Aorta (tissue), 5 donors: ENCODE results near the gene GRAMD1A. TPM values are rescaled to one million over a fixed set of nuclear protein-coding genes. Genes with fewer than 3 reads are reported as not detected.
"Not testable (repeated sequence)": the region's sequence is repeated elsewhere in the genome, so short reads cannot be mapped to it uniquely, and the experiment has no call there.

Experiments
- ATAC-seq: fragments of 200-7000 bp; cut with Tn5 transposase; one replicate; pipeline ENCODE4 v1.9.1; 2022; ENCODE audit warnings: moderate library complexity; ENCODE audit not compliant: low FRiP score
- DNase-seq, 2 donors: peaks; one replicate each; pipeline ENCODE4 v3.0.0-alpha.2; 2020
- H3K27ac ChIP-seq, 2 donors: one replicate each; pipeline ENCODE4 v1.5.1; 2013; ENCODE audit warnings: low read length in 2 of 2, mild to moderate bottlenecking in 2 of 2, moderate library complexity in 2 of 2, control low read depth in 1 of 2, inconsistent platforms in 1 of 2, low read depth in 1 of 2
- H3K27me3 ChIP-seq, 2 donors: one replicate each; pipeline ENCODE4 v1.6.1; 2013; ENCODE audit warnings: control low read depth in 1 of 2, low read length in 1 of 2, mild to moderate bottlenecking in 1 of 2, moderate library complexity in 1 of 2; ENCODE audit not compliant: insufficient read depth in 2 of 2, control insufficient read depth in 1 of 2
- H3K36me3 ChIP-seq, 2 donors: one replicate each; pipeline ENCODE4 v1.6.1; 2013; ENCODE audit warnings: control low read depth in 1 of 2, low read length in 1 of 2, mild to moderate bottlenecking in 1 of 2; ENCODE audit not compliant: insufficient read depth in 2 of 2, control insufficient read depth in 1 of 2
- H3K4me1 ChIP-seq, 2 donors: one replicate each; pipeline ENCODE4 v1.6.1; 2013; ENCODE audit warnings: low read length in 2 of 2, control low read depth in 1 of 2, mild to moderate bottlenecking in 1 of 2, moderate library complexity in 1 of 2; ENCODE audit not compliant: insufficient read depth in 2 of 2, control insufficient read depth in 1 of 2
- H3K4me3 ChIP-seq, 2 donors: one replicate each; pipeline ENCODE4 v1.5.1; 2013; ENCODE audit warnings: low read length in 2 of 2, control low read depth in 1 of 2, mild to moderate bottlenecking in 1 of 2
- H3K9me3 ChIP-seq: one replicate; pipeline ENCODE4 v1.6.1; 2013; ENCODE audit warnings: mild to moderate bottlenecking, low read length; ENCODE audit not compliant: control insufficient read depth
- WGBS, 2 donors: extraction: QIAGEN DNeasy Blood & Tissue Kit; methylation state at CpG; one replicate each; pipeline ENCODE4 v1.1.7; 2013; 5-methylcytosine and 5-hydroxymethylcytosine counted together
- intact Hi-C, 2 donors: fragments of 100-400 bp; cut with DNase I; formaldehyde crosslinking; loops; one replicate each; pipeline versions ENCODE4 v1.14.2 to v1.15.0; 2022
- polyA plus RNA-seq, 2 donors: library from polyadenylated mRNA; stranded (reverse); fragments of 200-250 nt; gene quantifications; one replicate each; pipeline ENCODE4 v1.2.3, GENCODE V29; 2013
- total RNA-seq, 2 donors: library from RNA; stranded (reverse); fragmentation: NEBNext Ultra II Directional; extraction: Animal tissue kit (Norgen Biotek cat#: 25700); gene quantifications; one replicate each; pipeline ENCODE4 v1.2.1, GENCODE V29; 2021
- donor health status: healthy with polysubstance abuse.
- donor health status: Bipolar disorder and iron deficiency.
- donor health status: DM: no; HTN: no; CAD: no.
- donor health status: DM: no; HTN: no; CAD: no.
- donor health status: DM: yes; HTN: yes; CAD: no.

The GRAMD1A gene
- total and polyA plus RNA-seq, 4 donors = 13.4 to 92.7 (median 62.3) TPM

DNA sequence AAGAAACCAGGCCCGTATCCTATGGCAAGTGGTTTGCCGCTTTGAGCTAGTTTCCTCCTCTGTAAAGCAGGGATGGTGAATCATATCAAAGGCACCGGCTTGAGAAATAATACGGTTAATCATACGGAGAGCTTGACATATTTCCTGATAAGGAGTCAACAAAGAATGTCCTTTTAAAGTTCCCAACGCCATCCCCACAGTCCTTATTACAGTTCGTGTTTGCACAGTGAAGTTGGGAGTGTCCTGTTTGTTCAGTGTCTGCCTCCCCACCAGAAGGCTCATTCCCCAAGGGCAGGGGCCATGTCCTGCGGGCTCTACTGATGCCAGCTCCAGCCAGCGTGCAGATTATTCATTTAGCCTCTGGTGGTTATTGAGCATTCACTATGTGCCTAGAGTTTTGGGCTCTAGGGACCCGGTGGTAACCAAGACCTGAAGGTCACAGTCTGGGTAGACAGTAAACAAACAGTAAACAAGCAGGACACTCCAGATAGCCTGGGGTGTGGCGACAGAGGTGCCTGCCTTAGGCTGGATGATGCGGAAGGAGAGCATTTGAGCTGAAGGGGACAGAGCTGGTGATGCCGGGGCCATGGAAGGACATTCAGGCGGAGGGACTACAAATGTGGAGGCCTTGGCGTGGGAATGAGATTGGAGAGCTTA is 6.3 kb downstream of the GRAMD1A start:
- no peak for DNase-seq
- no peaks in the 10 kb centered on the region for H3K27me3 ChIP-seq
- H3K4me1 ChIP-seq = no peaks in the 10 kb centered on the region
- intact Hi-C loops = no loop called here
- WGBS, 2 donors = 69 to 70% methylated on average over 15 of the region's 15 CpGs
- ATAC-seq = no peak
- peaks cover 0 to 2% of the 10 kb centered on the region in 2 donors for H3K36me3 ChIP-seq
- no peak overlapping the region for H3K4me3 ChIP-seq
- H3K9me3 ChIP-seq = no peaks in the 10 kb centered on the region
- H3K27ac ChIP-seq = no peak overlapping the region

DNA sequence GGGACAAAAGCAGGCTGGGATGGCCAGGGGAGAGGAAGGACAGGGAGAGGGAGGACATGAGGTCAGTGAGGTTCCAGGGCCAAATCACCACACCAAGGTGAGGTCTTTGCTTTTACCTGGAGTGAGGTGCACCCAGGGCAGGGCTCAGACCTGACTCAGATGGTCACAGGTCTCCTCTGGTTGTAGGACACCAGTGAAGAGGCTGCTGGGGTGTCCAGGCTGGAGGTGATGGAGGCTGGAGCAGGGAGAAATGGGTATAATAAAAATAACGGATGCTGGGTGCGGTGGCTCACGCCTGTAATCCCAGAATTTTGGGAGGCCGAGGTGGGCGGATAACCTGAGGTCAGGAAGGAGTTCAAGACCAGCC is 6.9 kb downstream of the GRAMD1A start:
- Histone ChIP-seq H3K27me3 (no peaks in the 10 kb centered on the region), H3K9me3 (no peaks in the 10 kb centered on the region), H3K27ac (no peak overlapping the region), H3K36me3 (peaks cover 0 to 2% of the 10 kb centered on the region in 2 donors), H3K4me1 (no peaks in the 10 kb centered on the region), H3K4me3 (no peak overlapping the region)
- DNase-seq = no peak
- intact Hi-C loops = no loop called here
- WGBS, 2 donors = 94% methylated on average over 5 of the region's 5 CpGs
- ATAC-seq = no peak

DNA sequence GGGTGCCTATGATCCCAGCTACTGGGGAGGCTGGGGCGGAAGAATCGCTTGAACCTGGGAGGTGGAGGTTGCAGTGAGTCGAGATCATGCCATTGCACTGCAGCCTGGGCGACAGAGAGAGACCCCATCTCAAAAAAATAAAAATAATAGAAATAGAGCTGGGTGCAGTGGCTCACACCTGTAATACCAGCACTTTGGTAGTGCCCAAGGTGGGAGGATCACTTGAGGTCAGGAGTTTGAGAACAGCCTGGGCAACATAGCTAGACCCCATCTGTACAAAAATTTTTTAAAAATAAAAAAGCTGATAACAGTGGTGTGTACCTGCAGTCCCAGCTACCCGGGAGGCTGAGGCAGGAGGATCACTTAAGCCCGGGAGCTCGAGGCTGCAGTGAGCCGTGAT is 7.3 kb downstream of the GRAMD1A start:
- H3K4me1 ChIP-seq, H3K36me3 ChIP-seq, H3K27ac ChIP-seq, intact Hi-C loops, H3K9me3 ChIP-seq, H3K27me3 ChIP-seq, H3K4me3 ChIP-seq, ATAC-seq, DNase-seq: not testable (repeated sequence)
- WGBS, 2 donors = 96% methylated on average over 8 of the region's 8 CpGs

DNA sequence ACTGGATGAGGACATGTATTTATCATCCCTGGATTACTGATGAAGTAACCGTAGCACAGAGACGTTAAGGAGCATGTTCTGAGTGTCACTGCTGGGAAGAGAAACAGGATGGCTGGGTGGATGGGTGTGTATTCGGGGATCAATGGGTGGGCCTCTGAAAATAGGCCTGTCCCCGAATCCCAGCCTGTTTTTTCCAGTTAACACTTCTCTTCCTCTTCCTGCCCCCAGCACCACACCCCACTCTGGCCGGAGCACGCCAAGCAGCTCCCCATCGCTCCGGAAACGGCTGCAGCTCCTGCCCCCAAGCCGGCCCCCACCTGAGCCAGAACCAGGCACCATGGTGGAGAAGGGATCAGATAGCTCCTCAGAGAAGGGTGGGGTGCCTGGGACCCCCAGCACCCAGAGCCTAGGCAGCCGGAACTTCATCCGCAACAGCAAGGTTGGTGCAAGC is 8.8 kb downstream of the GRAMD1A start:
- DNase-seq = no peak
- H3K27ac ChIP-seq = no peak overlapping the region
- no peaks in the 10 kb centered on the region for H3K4me1 ChIP-seq
- WGBS, 2 donors = 91 to 93% methylated on average over 12 of the region's 12 CpGs
- peaks cover 0 to 2% of the 10 kb centered on the region in 2 donors for H3K36me3 ChIP-seq
- H3K27me3 ChIP-seq = no peaks in the 10 kb centered on the region
- H3K4me3 ChIP-seq = no peak overlapping the region
- intact Hi-C loops = no loop called here
- no peaks in the 10 kb centered on the region for H3K9me3 ChIP-seq
- no peak for ATAC-seq

DNA sequence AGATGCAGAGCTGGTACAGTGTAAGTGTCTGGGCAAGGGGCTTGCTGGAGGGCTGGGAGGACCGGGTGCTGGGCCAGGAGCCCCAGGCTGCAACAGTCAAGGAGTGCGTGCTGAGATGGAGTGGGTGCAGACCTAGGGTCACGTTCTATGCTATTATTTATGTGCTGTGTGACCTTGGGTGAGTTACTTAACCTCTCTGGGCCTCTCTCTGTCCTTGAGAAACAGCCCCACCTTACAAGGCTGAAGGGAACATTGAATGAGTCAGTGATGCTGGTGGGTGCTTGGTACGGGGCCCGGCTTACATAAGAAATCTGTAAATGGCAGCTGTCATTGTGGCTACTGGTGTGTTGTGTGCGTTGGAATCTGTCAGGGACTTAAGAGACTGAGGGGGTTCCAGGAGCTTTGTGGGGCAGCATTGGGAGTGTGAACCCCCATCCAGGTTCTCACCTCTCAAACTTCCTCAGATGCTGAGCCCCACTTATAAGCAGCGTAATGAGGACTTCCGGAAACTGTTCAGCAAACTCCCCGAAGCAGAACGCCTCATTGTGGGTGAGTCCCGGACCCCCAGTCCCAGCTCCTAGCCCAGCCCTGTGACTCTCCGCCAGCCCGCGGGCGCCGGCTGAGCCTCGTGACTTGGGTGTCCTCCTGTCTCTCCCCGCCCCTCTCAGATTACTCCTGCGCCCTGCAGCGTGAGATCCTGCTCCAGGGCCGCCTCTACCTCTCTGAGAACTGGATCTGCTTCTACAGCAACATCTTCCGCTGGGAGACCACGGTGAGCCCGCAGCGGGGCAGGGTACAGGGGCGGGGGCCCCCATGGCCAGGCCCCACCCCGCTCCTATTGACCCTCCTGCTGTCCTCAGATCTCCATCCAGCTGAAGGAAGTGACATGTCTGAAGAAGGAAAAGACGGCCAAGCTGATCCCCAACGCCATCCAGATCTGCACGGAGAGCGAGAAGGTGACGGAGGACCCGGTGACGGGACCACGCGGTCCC is 9.6 kb downstream of the GRAMD1A start:
- DNase-seq (no peak), ATAC-seq (no peak)
- Histone ChIP-seq H3K36me3 (peaks cover 0 to 2% of the 10 kb centered on the region in 2 donors), H3K4me3 (no peak overlapping the region), H3K27ac (no peak overlapping the region), H3K27me3 (no peaks in the 10 kb centered on the region), H3K4me1 (no peaks in the 10 kb centered on the region), H3K9me3 (no peaks in the 10 kb centered on the region)
- intact Hi-C loops = no loop called here
- WGBS, 2 donors = 89 to 91% methylated on average over 36 of the region's 36 CpGs

DNA sequence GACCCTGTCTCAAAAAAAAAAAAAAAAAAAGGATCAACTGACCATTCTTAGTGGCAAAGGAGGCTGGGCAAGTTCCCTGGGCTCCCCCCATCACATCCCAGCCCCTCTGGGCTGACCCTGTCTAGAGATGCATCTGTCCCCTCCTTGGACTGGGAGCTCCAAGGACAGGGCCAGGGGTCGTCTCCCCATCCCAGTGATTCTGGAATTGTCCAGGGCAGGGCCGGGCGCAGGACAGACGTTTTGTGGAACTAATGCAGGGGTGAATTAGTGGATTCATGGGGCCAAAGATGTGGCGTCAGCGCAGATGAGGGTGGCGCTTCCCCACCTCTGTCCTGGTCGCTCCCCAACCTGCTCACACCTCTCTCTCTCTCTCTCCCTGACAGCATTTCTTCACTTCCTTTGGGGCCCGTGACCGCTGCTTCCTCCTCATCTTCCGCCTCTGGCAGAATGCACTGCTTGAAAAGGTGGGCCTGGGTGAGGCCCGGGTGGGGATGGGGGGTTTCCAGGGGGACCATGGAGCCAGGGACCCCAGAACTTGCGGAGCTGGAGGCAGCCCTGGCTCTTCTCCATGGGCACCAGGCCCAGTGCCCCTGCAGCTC is 11.1 kb downstream of the GRAMD1A start:
- ATAC-seq = no peak
- H3K4me3 ChIP-seq = no peak overlapping the region
- no peaks in the 10 kb centered on the region for H3K27me3 ChIP-seq
- no peaks in the 10 kb centered on the region for H3K4me1 ChIP-seq
- no peak for DNase-seq
- peaks cover 0 to 2% of the 10 kb centered on the region in 2 donors for H3K36me3 ChIP-seq
- H3K9me3 ChIP-seq = no peaks in the 10 kb centered on the region
- intact Hi-C loops = no loop called here
- H3K27ac ChIP-seq = no peak overlapping the region
- 87 to 91% methylated on average over 13 of the region's 13 CpGs for WGBS, 2 donors

DNA sequence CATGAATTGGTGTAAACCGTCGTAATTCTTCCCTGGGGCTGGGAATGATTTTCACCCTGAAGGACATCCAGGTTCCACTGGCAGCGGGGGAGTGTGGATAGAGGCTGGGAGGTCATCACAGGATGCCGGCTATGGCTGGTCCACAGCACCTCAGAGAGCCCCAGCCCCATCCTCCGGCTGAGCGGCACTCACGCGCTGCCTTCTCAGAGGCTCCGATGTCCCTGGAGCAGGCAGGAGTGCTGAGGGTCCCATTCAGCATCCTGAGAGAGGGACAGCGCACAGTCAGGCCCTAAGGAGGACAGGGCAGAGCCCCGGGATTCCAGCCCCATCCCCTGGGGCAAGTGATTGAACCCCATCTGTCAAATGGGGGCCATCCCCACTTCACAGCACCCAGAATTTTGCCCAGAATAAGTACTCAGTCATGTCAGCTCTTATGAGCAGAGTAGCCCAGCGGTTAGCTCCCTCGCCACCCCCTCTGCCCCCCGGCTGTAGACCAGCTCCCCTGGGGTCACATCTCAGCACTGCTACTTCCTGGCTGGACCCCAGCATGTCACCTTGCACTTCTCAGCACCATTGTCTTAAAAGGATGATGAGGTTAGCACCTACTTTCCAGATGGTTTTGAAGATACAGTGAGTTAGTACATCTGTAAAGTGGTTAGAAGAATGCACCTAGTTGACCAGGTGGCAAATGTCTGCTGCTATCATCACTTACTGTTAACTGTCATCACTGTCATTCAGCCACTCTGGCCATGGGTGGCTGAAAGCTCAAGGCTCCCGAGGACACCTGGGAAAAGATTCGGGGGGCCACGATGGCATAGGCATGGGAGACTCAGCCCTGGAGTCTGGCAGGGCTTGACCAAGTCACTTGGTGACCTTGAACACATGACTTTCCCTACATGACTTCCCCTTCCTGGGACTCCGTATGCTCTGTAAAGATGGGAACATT is 11.9 kb downstream of the GRAMD1A start:
- no peaks in the 10 kb centered on the region for H3K9me3 ChIP-seq
- no peak for ATAC-seq
- DNase-seq = no peak
- intact Hi-C loops = loop anchor here in 1 of 2 donors (2.0 kb wide), 1 partner anchor 39 kb away; no protein-coding TSS in a partner anchor
- no peaks in the 10 kb centered on the region for H3K4me1 ChIP-seq
- H3K4me3 ChIP-seq = no peak overlapping the region
- H3K36me3 ChIP-seq = peaks cover 0 to 2% of the 10 kb centered on the region in 2 donors
- no peak overlapping the region for H3K27ac ChIP-seq
- no peaks in the 10 kb centered on the region for H3K27me3 ChIP-seq
- WGBS, 2 donors = 85 to 90% methylated on average over 18 of the region's 18 CpGs
